Bronchial epithelial cell (primary cell): ENCODE measurements around the gene MCAM. TPM values are rescaled to one million over a fixed set of nuclear protein-coding genes. Genes with fewer than 3 reads are reported as not detected.

Source experiments
- DNase-seq: peaks from one replicate; pipeline ENCODE4 v3.0.0-alpha.2; 2010; ENCODE audit warnings: low read depth
- FAIRE-seq: peaks from 2 replicates; lab custom pipeline; 2011; peaks lifted over from hg19 to GRCh38; lab: Jason Lieb, UNC
- H3K27me3 ChIP-seq: 2 replicates; pipeline ENCODE4 v1.5.1; 2011; ENCODE audit warnings: low read length; ENCODE audit not compliant: control insufficient read depth, insufficient read depth
- H3K36me3 ChIP-seq: 2 replicates; pipeline ENCODE4 v1.5.1; 2011; ENCODE audit warnings: low read length; ENCODE audit not compliant: control insufficient read depth, insufficient read depth
- H3K4me3 ChIP-seq: 2 replicates; pipeline ENCODE4 v1.5.1; 2011; ENCODE audit warnings: mild to moderate bottlenecking, low read depth, low read length, control low read depth
- CTCF ChIP-seq: IDR thresholded peaks from 2 replicates; pipeline ENCODE4 v1.5.1; 2011; ENCODE audit warnings: mild to moderate bottlenecking, moderate library complexity, low read length, control low read depth, inconsistent platforms; ENCODE audit not compliant: insufficient read depth, severe bottlenecking
- total RNA-seq: library from RNA; depleted of rRNA; stranded (reverse); fragments of >200 nt; gene quantifications from 2 replicates; pipeline ENCODE4 v1.2.1, GENCODE V29; 2014

The MCAM gene
- total RNA-seq, 1 donor from 2014 or later, result 36.3 TPM

- DNase-seq (no peak), FAIRE-seq (no peak)
- H3K36me3 ChIP-seq, result peaks cover 7% of the 10 kb centered on the region
- H3K27me3 ChIP-seq, result no peaks in the 10 kb centered on the region
- no peak for TF ChIP-seq CTCF
- H3K4me3 ChIP-seq, result no peak overlapping the region
Observed at GRCh38 chr11:119303227-119303718, 13.7 kb downstream of the MCAM start.

GRCh38 chr11:119300198-119300964, 16.5 kb downstream of the MCAM start:
- no peak for DNase-seq
- Histone ChIP-seq H3K4me3 (no peak overlapping the region), H3K27me3 (no peaks in the 10 kb centered on the region), H3K36me3 (peaks cover 8% of the 10 kb centered on the region)
- no peak for FAIRE-seq
- TF ChIP-seq CTCF, result no peak

- TF ChIP-seq CTCF, result no peak
- DNase-seq (no peak), FAIRE-seq (no peak)
- no peak overlapping the region for H3K4me3 ChIP-seq
- H3K27me3 ChIP-seq, result no peaks in the 10 kb centered on the region
- H3K36me3 ChIP-seq, result peaks cover 8% of the 10 kb centered on the region
Observed at GRCh38 chr11:119299416-119299815, 17.5 kb downstream of the MCAM start.

- peaks cover 6% of the 10 kb centered on the region for H3K36me3 ChIP-seq
- DNase-seq, result no peak
- no peaks in the 10 kb centered on the region for H3K27me3 ChIP-seq
- no peak overlapping the region for H3K4me3 ChIP-seq
- no peak for TF ChIP-seq CTCF
- FAIRE-seq, result no peak
Observed at GRCh38 chr11:119298726-119299125, 18.2 kb downstream of the MCAM start.

- Histone ChIP-seq H3K4me3 (no peak overlapping the region), H3K27me3 (no peaks in the 10 kb centered on the region), H3K36me3 (peaks cover 6% of the 10 kb centered on the region)
- no peak for TF ChIP-seq CTCF
- no peak for FAIRE-seq
- DNase-seq, result no peak
Observed at GRCh38 chr11:119297938-119298337, 19.0 kb downstream of the MCAM start.

GRCh38 chr11:119295178-119295577, 21.8 kb downstream of the MCAM start:
- FAIRE-seq (no peak), DNase-seq (peak; percentile 41)
- Histone ChIP-seq H3K27me3 (no peaks in the 10 kb centered on the region), H3K36me3 (peaks cover 6% of the 10 kb centered on the region), H3K4me3 (no peak overlapping the region)
- no peak for TF ChIP-seq CTCF
